NCI-H226 (cell line): Measurements from ENCODE around the gene ELP2.
"Not testable (repeated sequence)": the region's sequence is repeated elsewhere in the genome, so short reads cannot be mapped to it uniquely, and the experiment has no call there.

Experiments used
- DNase-seq: peaks from one replicate; pipeline ENCODE4 v3.0.0-alpha.2; 2015

The ELP2 gene

GRCh38 chr18:36160959-36161371, 31.3 kb downstream of the ELP2 start:
- no peak for DNase-seq

GRCh38 chr18:36162981-36163380, 33.3 kb downstream of the ELP2 start:
- no peak for DNase-seq

GRCh38 chr18:36167692-36168218, 38.1 kb downstream of the ELP2 start:
- no peak for DNase-seq

GRCh38 chr18:36168296-36168695, 38.6 kb downstream of the ELP2 start:
- not testable (repeated sequence) for DNase-seq

GRCh38 chr18:36169938-36170337, 40.2 kb downstream of the ELP2 start:
- DNase-seq: no peak

- no peak for DNase-seq
Observed at GRCh38 chr18:36175481-36175880, 45.8 kb downstream of the ELP2 start.

- DNase-seq: no peak
Observed at GRCh38 chr18:36176177-36176584, 46.5 kb downstream of the ELP2 start.

- no peak for DNase-seq
Observed at GRCh38 chr18:36176711-36177110, 47.0 kb downstream of the ELP2 start.

GRCh38 chr18:36177913-36178312, 48.2 kb downstream of the ELP2 start:
- DNase-seq: no peak

GRCh38 chr18:36179562-36180355, 50.1 kb downstream of the ELP2 start:
- DNase-seq: peak; percentile 19

GRCh38 chr18:36181441-36181840, 51.7 kb downstream of the ELP2 start:
- no peak for DNase-seq

GRCh38 chr18:36181898-36182506, 52.3 kb downstream of the ELP2 start:
- DNase-seq: no peak

GRCh38 chr18:36183033-36183432, 53.3 kb downstream of the ELP2 start:
- DNase-seq: no peak

GRCh38 chr18:36183987-36184386, 54.3 kb downstream of the ELP2 start:
- DNase-seq: no peak

GRCh38 chr18:36185157-36185556, 55.5 kb downstream of the ELP2 start:
- DNase-seq: no peak

GRCh38 chr18:36185901-36186460, 56.3 kb downstream of the ELP2 start:
- no peak for DNase-seq

- peak; percentile 15 for DNase-seq
Observed at GRCh38 chr18:36186461-36187192, 56.9 kb downstream of the ELP2 start.

- DNase-seq: peak; percentile 52
Observed at GRCh38 chr18:36187193-36187825, 57.6 kb downstream of the ELP2 start, which contains the start of gene MOCOS. Gene MOCOS, plus strand, starts transcription at chr18:36187497. Its CDS starts 43 bp downstream, at chr18:36187540.

- DNase-seq: no peak
Observed at GRCh38 chr18:36187826-36188721, 58.4 kb downstream of the ELP2 start.

- DNase-seq: no peak
Observed at GRCh38 chr18:36188916-36189315, 59.2 kb downstream of the ELP2 start.

- no peak for DNase-seq
Observed at GRCh38 chr18:36189486-36189885, 59.8 kb downstream of the ELP2 start.

- no peak for DNase-seq
Observed at GRCh38 chr18:36191286-36191685, 61.6 kb downstream of the ELP2 start.
